Measurements from ENCODE around the gene GPR153.
"Not testable (repeated sequence)": the region's sequence is repeated elsewhere in the genome, so short reads cannot be mapped to it uniquely, and the experiment has no call there.

The GPR153 gene

GRCh38 chr1:6241107-6241886 lies 19.6 kb downstream of the GPR153 start:
- no peak overlapping the region for H3K4me3 ChIP-seq (ENCODE audit: low read length)
- DNase-seq (ENCODE audit: low read depth, low spot score): no peak

GRCh38 chr1:6239950-6240768 lies 20.7 kb downstream of the GPR153 start:
- H3K4me3 ChIP-seq (ENCODE audit: low read length): no peak overlapping the region
- DNase-seq (ENCODE audit: low read depth, low spot score): no peak

DNA sequence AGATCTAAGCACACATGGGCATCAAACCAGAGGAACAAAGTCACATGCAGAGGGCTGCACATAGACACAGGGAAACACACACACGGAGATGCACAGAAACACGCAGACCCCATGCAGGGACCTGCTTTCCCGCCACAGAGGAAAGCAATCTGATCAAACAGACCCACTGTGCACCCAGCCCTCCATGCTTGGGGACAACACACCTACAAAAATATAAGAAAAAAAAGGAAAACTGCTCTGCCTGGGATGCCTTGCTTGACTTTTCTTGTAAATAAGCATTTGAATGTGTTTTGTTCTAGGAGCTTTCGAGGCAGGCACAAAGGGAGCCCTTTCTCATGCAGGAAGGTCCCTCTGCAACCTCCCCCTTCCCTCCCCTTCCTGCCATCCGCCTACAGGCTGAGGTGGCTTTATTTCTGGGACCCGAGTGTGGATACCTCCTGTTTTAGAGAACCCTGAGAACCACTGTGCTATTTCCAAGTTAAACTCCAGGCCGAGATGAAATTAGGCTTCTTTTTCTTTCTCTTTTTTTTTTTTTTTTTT lies 21.6 kb downstream of the GPR153 start:
- H3K4me3 ChIP-seq (ENCODE audit: low read length): no peak overlapping the region
- no peak for DNase-seq (ENCODE audit: low read depth, low spot score)

GRCh38 chr1:6237093-6237492 lies 23.8 kb downstream of the GPR153 start:
- no peak for DNase-seq (ENCODE audit: low read depth, low spot score)

DNA sequence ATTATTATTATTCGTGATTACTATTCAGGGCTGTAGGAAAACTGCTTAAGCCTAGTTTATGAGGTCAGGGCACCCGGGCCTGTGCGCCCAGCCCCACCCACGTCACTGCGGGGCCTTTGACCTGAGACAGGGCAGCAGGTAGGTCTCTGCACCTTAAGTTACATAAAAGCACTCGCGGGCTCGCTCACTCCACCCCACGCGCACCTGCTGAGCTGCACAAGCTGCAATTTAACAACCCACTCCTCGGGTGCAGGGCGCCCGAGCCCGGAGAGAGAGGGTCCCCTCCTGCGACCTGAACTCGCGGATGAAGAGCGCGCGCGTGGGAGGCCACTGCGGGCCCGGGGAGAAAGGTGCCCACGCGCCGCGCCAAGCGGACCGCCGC lies 25.6 kb downstream of the GPR153 start:
- DNase-seq (ENCODE audit: low read depth, low spot score): no peak
- H3K4me3 ChIP-seq (ENCODE audit: low read length): peak overlapping the region; percentile 89

More at GRCh38 chr1:6237093-6237492, 23.8 kb downstream of the GPR153 start:
- no peak overlapping the region for H3K4me3 ChIP-seq (ENCODE audit: low read length)

GRCh38 chr1:6234502-6235295 lies 26.2 kb downstream of the GPR153 start:
- peak overlapping the region; percentile 89 for H3K4me3 ChIP-seq (ENCODE audit: low read length)
- no peak for DNase-seq (ENCODE audit: low read depth, low spot score)

- H3K4me3 ChIP-seq (ENCODE audit: low read length): no peak overlapping the region
- no peak for DNase-seq (ENCODE audit: low read depth, low spot score)
Measured at GRCh38 chr1:6233376-6233775, 27.5 kb downstream of the GPR153 start.

GRCh38 chr1:6225651-6226050 lies 35.2 kb downstream of the GPR153 start:
- no peak overlapping the region for H3K4me3 ChIP-seq (ENCODE audit: low read length)
- DNase-seq (ENCODE audit: low read depth, low spot score): no peak

DNA sequence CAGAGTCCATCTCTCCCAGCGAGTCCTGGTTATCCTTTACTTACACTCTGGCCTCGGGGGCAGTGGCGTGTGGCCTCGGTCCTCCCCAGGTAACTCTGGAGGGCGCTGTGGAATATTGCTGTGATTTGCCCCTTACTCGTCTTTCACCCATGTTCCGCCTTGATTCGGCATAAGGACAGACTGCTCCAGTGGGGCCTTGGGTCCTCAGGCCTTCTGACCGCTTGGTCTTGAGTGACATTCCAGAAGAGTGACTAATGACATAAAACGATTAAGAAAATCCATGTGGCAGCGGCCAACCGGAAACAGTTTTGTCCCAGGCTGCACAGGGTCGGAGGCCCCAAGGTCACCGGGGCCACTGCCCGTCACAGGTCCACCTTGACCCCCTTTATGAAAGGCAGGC lies 36.2 kb downstream of the GPR153 start:
- H3K4me3 ChIP-seq (ENCODE audit: low read length): no peak overlapping the region
- no peak for DNase-seq (ENCODE audit: low read depth, low spot score)

DNA sequence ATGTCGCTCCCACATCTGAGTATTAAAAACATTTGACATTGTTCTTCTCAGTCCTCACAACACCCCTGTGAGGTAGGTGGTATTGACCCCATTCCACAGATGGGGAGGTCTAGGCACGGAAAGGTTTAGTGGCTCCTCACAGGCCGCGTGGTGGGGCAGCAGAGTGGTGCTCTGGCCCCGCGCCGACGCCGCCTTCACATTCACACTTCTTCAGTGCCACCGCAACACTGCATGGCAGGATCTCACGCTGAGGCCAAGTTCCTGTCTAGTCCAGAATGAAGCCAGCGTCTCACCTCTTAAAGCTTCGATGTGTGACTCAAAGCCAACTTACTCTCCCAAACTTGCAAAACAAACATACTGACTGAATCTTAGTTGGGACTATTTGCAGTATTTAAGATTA lies 37.3 kb downstream of the GPR153 start:
- no peak overlapping the region for H3K4me3 ChIP-seq (ENCODE audit: low read length)

DNA sequence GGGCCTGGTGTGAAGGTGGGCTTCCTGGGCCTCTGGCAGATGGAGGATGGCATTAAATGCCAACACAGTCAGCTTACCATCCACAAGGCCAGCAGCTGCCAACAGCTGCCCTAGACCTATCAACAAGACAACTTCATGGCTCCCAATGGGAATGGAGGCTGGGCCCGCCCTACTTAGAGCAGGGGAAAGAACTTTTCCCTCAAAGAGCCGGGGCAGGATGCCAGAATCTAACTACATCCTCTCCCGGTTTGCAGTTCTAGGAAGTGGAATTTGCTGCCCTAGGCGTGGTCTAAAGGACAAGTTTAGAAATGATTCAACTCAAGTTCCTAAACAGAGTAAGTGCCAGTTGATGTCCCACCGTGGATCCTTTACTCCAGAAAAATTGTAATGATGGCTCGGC lies 38.3 kb downstream of the GPR153 start:
- DNase-seq (ENCODE audit: low read depth, low spot score): no peak

More for the DNA sequence above, 37.3 kb downstream of the GPR153 start:
- DNase-seq (ENCODE audit: low read depth, low spot score): no peak

GRCh38 chr1:6221210-6221784 lies 39.6 kb downstream of the GPR153 start:
- DNase-seq (ENCODE audit: low read depth, low spot score): no peak

More for the DNA sequence above, 38.3 kb downstream of the GPR153 start:
- no peak overlapping the region for H3K4me3 ChIP-seq (ENCODE audit: low read length)

DNA sequence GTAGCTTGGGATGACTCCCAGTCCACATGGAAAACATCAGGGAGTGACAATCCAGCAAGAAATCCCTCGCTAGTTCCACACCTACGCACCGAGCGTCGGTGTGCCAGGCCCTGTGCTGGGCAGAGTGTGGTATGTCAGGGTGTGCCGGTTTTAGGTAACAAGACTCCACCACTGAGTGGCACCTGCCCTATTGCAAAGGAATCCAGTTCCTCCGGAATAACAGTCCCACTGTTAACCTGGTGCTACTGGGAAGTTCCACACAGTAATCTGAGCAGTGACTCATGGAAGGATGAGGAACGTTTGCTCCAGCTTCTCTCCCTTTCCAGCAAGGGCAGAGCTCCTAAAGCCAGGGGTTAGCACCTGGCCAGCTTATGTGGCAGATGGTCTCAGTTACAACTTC lies 40.7 kb downstream of the GPR153 start:
- no peak for DNase-seq (ENCODE audit: low read depth, low spot score)
- no peak overlapping the region for H3K4me3 ChIP-seq (ENCODE audit: low read length)

More at GRCh38 chr1:6221210-6221784, 39.6 kb downstream of the GPR153 start:
- no peak overlapping the region for H3K4me3 ChIP-seq (ENCODE audit: low read length)

DNA sequence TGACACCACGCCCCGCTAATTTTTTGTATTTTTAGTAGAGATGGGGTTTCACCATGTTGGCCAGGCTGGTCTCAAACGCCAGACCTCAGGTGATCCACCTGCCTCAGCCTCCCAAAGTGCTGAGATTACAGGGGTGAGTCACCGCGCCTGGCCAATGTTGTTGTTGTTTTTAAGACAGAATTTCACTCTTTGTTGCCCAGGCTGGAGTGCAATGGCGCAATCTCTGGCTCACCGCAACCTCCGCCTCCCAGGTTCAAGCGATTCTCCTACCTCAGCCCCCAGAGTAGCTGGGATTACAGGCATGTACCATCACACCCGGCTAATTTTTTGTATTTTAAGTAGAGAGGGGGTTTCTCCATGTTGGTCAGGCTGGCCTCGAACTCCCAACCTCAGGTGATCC lies 41.3 kb downstream of the GPR153 start:
- DNase-seq (ENCODE audit: low read depth, low spot score): not testable (repeated sequence)

GRCh38 chr1:6218375-6219164 lies 42.3 kb downstream of the GPR153 start:
- no peak overlapping the region for H3K4me3 ChIP-seq (ENCODE audit: low read length)
- no peak for DNase-seq (ENCODE audit: low read depth, low spot score)

More for the DNA sequence above, 41.3 kb downstream of the GPR153 start:
- not testable (repeated sequence) for H3K4me3 ChIP-seq (ENCODE audit: low read length)

DNA sequence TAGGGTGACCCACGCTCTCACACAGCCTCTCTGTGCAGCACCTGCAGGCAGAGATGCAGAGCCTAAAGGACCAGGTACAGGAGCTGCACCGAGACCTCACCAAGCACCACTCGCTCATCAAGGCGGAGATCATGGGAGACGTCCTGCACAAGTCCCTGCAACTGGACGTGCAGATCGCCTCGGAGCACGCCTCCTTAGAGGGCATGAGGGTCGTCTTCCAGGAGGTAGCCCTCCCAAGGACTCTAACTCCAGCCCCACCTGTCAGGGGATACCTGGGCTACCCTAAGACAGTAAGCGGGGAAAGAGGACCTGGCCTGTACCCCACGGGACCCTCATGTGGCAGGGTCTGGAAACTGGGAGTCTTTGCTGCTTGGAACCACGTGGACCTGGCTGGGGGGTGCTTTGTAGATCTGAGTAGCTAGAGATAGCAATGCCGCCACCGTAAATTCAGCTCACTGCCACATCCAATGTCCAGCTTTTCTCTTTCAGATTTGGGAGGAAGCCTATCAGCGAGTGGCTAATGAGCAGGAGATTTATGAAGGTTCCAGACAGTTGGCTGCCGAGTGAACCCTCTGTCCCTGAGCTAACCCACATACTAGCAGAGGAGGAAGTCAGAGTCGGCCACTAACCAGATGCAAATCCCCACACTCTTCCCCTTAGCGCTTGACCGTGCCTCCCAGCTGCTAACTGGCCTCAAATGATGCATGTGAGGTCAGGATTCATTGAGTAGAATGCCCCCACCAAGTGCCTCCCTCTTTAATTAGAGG lies 48.5 kb downstream of the GPR153 start:
- no peak for DNase-seq (ENCODE audit: low read depth, low spot score)
- no peak overlapping the region for H3K4me3 ChIP-seq (ENCODE audit: low read length)

- no peak for DNase-seq (ENCODE audit: low read depth, low spot score)
- H3K4me3 ChIP-seq (ENCODE audit: low read length): no peak overlapping the region
Measured at GRCh38 chr1:6211731-6212130, 49.2 kb downstream of the GPR153 start.
